GM12878 (cell line): Measurements from ENCODE around the gene ZNF407.

Experiments
- NFXL1 ChIP-seq: fragments of 450-650 bp; IDR thresholded peaks from 2 replicates; pipeline ENCODE4 v1.6.1; 2017; ENCODE audit warnings: antibody characterized with exemption, mild to moderate bottlenecking, borderline replicate concordance
- POLR2A ChIP-seq: IDR thresholded peaks from 2 replicates; pipeline ENCODE4 v1.6.1; 2011; ENCODE audit warnings: low read depth, mild to moderate bottlenecking, low read length
- POLR2AphosphoS5 ChIP-seq: IDR thresholded peaks from 2 replicates; pipeline ENCODE4 v1.6.1; 2011; ENCODE audit warnings: mild to moderate bottlenecking, low read length, inconsistent platforms
- RFX5 ChIP-seq: IDR thresholded peaks from 2 replicates; pipeline ENCODE4 v1.6.1; 2011; ENCODE audit warnings: low read depth, low read length, improper control_type of control experiment
- SIX5 ChIP-seq: IDR thresholded peaks from 2 replicates; pipeline ENCODE4 v1.6.1; 2011; ENCODE audit warnings: mild to moderate bottlenecking, low read depth, low read length, moderate library complexity; ENCODE audit not compliant: severe bottlenecking
- TF ChIP-seq, protein P1 (sequence below): fragments of 450-650 bp; IDR thresholded peaks from 2 replicates; pipeline ENCODE4 v1.6.1; 2017; ENCODE audit warnings: mild to moderate bottlenecking
- TF ChIP-seq, protein P2 (sequence below): IDR thresholded peaks from 2 replicates; pipeline ENCODE4 v1.6.1; 2011; ENCODE audit warnings: borderline replicate concordance, low read depth, mild to moderate bottlenecking, moderate library complexity, mixed read lengths, low read length; ENCODE audit not compliant: insufficient read depth; ENCODE audit errors: extremely low read length

GRCh38 chr18:74698881-74699280 is 101.2 kb downstream of the ZNF407 start:
- TF ChIP-seq, protein P1, sequence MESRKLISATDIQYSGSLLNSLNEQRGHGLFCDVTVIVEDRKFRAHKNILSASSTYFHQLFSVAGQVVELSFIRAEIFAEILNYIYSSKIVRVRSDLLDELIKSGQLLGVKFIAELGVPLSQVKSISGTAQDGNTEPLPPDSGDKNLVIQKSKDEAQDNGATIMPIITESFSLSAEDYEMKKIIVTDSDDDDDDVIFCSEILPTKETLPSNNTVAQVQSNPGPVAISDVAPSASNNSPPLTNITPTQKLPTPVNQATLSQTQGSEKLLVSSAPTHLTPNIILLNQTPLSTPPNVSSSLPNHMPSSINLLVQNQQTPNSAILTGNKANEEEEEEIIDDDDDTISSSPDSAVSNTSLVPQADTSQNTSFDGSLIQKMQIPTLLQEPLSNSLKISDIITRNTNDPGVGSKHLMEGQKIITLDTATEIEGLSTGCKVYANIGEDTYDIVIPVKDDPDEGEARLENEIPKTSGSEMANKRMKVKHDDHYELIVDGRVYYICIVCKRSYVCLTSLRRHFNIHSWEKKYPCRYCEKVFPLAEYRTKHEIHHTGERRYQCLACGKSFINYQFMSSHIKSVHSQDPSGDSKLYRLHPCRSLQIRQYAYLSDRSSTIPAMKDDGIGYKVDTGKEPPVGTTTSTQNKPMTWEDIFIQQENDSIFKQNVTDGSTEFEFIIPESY: no peak
- TF ChIP-seq POLR2A (no peak), SIX5 (no peak), NFXL1 (no peak), POLR2AphosphoS5 (no peak), RFX5 (no peak)
- TF ChIP-seq, protein P2, sequence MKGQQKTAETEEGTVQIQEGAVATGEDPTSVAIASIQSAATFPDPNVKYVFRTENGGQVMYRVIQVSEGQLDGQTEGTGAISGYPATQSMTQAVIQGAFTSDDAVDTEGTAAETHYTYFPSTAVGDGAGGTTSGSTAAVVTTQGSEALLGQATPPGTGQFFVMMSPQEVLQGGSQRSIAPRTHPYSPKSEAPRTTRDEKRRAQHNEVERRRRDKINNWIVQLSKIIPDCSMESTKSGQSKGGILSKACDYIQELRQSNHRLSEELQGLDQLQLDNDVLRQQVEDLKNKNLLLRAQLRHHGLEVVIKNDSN: no peak
